Pons (tissue), 1 donor: ENCODE results near the gene WDR1.
A peak's percentile ranks its signal among the peaks of the same experiment; 100 is the strongest.

Experiments used
- DNase-seq: peaks from one replicate; pipeline ENCODE4 v3.0.0-alpha.2; 2016; ENCODE audit warnings: low spot score

WDR1 gene

DNA sequence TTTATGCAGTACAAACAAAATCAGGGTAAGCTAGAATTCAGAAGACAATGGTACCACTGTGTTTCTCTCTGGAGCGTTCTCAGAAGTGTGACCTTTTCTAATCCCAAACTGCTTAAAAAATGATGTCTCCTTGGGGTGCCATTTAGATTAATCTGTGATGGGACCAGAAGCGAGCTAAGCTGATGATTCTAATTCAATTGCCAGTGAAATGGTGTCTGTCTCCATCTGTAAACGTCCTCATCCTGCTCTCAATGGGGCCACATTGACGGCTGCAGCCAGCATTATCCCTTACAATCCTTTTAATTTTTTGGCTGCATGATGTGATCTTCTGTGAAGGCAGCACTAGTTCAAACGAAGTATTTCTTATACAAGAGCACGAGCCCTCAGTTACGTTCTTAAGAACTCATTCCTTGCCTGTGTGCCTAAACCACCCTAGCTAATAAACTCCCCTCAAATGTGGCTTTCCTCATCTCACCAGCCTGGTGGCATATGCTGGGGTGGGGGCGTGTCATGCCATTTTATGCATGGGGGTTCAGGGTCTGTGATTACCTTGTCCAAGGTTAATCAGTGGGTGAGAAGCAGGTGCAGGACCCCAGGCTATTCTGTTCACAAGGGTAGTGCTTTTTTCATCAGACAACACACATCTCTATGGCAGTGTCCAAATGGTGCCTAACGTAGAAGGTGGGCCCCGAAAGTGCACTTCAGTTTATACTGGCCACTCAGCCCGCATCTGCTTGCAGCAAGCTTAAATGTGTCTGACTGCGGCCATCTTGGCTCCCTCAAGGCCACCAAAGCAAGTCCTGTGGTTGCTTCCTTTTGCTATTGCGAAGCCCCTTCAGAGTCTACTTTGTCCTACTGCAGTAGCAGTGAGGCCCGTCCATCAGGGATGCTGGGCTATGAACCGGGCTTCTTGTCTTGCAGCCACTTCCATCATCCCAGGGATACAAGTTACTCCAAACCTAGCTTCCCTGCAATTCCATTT, 49.6 kb downstream of the WDR1 start:
- peak; percentile 40 for DNase-seq

GRCh38 chr4:10066206-10066605, 50.4 kb downstream of the WDR1 start:
- no peak for DNase-seq

- peak; percentile 92 for DNase-seq
Measured at GRCh38 chr4:10063544-10064300, 52.9 kb downstream of the WDR1 start.

DNA sequence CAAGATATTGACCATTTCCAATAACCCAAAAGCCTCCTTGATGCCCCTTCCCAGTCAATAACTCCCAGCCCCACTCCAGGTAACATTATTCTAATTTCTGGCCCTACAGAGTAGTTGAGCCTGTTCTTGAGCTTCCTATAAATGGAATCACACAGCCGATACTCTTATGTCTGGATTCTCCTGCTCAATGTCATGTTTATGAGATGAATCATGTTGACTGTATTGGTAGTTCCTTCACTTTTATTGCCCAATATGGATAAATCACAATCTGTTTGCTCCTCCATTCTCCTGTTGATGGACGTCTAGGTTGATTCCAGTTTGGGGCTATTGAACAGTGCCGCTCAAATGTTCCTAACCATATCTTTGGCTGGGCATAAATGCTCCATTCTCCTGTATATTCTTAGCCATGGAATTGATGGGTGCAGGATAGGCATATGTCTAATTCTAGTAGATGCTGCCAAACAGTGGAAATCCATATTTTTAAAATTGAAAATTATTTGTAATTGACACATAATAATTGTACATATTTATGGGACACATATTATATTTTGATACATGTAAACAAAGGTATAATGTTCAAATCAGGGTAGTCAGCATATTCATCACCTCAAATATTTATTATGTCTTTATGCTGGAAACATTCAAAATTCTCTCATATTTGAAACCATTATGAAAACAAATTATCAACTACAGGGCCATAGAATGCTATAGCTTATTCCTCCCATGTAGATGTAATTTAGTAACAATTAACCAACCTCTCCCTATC, 54.8 kb downstream of the WDR1 start:
- DNase-seq = no peak

GRCh38 chr4:10058371-10058770, 58.2 kb downstream of the WDR1 start:
- no peak for DNase-seq

DNA sequence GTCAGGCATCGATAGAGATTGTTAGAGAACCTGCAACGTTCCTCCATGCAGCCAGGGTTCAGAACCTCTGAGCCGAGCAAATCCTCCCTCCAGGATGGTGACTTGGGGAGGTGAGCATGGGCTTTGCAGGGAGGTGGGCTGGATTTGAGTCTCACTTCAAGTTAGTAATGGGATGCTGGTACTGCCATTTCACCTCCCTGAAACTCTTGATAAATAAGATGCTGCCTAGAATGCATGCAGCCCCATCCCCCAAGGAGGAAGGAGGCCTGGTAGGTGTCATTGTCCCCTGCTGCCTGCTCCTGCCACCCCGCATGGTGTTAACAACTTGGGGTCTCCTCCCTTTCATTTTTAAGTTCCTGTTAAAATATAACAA, 59.6 kb downstream of the WDR1 start:
- no peak for DNase-seq

DNA sequence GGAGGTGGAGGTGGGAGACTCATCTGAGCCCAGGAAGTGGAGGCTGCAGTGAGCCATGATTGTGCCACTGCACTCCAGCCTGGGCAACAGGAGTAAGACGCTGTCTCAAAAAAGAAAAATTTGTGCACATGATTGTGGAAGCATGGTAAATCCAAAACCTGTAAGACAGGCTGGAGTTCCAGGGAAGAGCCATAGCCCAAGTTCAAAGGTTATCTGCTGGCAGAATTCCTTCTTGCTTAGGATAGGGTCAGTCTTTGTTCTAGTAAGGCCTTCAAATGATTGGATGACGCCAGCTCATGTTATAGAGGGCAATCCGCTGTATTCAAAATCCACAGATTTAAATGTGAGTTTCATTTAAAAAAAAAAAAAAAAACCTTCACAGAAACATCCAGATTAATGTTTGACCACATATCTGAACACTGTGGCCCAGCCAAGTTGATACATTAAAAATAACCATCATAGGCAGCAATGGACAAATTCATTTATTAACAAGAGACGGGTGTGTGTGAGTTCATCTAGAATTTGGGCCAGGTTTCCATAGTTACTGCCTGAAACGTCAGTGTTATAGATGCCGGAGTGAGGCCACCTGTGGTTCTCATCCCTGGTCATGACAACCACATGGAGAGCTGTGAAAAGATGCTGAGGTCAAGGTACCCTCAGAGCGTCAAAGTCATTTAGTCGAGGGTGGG, 60.1 kb downstream of the WDR1 start:
- no peak for DNase-seq

GRCh38 chr4:10055871-10056270, 60.7 kb downstream of the WDR1 start:
- no peak for DNase-seq

- no peak for DNase-seq
Measured at GRCh38 chr4:10054571-10055041, 62.0 kb downstream of the WDR1 start.

DNA sequence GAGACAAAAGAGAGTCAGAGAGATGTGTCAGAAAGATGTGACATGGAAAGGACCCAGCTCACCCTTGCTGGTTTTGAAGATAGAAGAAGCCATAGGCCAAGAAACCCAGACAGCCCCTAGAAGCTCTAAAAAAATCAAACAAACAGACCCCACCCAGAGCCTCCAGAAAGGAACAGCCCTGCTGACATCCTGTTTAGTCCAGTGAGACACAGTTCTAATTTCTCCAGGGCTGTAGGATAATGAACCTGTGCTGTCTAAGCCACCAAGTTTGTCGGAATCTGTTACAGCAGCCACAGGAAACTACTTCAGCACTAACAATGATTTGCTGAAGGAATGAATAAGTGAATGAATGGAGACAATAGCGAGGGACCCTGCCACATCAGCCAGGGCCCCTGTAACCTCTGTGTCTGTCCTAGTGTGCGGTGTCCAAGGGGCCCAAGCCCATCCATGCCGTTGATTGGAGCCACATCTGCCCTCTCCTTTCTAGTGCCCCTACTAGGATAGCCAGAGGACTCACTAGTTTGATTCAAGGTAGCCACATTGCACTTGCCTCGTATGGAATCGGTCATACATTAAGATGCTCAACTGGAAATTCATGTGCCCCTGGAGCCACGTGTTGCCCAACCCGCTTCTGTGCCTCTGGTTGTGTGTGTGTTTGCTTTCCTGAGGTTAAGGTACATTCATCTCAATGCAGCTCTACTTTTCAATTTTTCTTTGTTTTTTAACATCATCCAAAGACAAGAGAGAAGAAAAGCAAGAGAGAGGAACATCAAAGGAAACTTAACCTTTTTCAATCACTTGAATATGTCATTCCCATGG, 62.8 kb downstream of the WDR1 start:
- DNase-seq = no peak

DNA sequence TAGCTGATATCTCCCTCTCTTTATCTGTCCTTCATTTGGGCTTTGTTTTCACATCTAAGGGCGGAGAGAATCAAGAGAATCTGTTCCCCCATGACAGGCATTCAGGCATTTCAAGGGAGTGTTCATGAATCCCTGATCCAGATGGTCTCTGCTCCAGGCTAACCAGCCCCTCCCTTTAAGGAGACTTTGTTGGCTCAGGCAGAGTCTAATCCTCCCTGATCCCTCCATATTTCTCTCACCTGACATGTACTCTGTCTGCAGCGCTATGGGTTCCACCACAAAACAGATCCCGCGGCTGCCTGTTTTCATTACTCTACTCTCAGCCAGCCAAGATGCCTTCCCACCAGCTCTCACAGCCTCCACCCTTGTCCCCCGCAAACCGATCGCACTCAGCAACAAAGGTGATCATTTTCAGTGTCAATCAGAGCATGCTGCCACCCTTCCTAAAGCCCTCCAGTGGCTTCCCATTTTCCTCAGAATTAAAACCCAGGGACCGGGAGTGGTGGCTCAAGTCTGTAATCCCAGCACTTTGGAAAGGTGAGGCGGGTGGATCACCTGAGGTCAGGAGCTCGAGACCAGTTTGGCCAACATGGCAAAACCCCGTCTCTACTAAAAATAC, 65.0 kb downstream of the WDR1 start:
- DNase-seq = no peak

GRCh38 chr4:10050721-10051120, 65.9 kb downstream of the WDR1 start:
- DNase-seq = no peak

- DNase-seq = no peak
Measured at GRCh38 chr4:10050261-10050661, 66.3 kb downstream of the WDR1 start.

DNA sequence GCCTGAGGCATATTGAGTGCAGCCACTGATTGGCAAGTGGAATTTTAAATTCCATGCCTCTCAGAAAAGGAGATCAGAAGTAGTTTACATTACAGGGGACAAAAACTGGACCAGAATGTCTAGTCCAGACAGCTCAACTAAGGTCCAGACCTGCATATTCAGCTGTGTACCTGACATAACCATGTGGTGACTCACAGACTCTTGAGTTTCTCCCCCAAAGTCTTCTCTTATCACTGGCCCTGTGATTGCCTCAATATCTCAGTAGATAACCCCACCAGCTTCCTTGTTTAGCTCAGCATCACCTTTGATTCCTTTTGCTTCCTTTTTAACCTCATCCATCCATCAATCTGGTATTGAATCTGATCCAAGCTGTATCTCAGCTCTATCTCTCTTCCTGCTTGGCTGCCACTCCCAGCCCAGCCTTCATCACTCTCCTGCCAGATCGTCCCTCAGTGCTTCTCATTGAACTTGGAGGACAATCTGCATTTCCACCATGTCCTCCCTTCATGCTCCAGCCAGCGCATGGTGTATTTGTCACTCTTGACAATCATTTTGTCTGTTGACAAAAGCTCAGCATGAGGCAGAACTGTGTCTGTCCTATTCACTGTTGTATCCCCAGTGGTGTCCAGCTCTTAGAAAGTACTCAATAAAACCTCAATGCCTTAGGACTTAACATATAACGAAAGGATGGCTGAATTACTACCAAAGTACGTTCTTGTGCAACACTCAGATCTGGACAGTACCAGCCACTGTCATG, 67.5 kb downstream of the WDR1 start:
- no peak for DNase-seq

DNA sequence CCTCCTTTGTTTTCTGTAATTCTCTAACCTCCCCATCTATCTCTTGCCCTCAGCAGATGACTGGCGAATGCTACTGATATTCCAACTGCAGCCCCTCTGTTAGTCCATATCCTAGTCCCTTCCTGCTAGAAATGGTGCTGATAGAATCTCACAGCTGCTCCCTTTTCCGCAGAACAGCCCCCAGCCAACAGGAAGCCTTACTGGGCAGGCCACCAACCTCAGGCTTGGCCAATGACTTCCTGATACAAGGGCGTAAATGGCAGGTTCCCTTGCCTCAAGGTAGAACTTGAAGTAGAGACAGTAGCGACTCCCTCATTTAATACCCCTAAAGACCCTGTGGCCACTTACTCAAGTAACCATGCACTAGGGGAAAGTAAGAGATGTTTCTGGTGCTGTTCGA, 68.6 kb downstream of the WDR1 start:
- no peak for DNase-seq

DNA sequence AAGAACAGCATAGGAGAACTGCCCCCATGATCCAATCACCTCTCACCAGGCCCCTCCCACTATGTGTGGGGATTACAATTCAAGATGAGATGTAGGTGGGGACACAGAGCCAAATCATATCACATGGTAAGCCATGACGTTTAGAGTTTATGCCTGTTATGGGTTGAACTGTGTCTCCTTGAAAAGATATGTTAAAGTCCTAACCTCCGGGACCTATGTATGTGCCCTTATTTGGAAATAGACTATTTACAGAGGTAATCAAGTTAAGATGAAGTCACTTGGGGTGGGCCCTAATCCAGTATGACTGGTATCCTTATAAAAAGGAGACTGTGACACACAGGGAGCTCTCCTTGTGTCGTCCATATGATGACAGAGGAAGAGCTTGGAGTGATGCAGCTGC, 70.1 kb downstream of the WDR1 start:
- DNase-seq = no peak

DNA sequence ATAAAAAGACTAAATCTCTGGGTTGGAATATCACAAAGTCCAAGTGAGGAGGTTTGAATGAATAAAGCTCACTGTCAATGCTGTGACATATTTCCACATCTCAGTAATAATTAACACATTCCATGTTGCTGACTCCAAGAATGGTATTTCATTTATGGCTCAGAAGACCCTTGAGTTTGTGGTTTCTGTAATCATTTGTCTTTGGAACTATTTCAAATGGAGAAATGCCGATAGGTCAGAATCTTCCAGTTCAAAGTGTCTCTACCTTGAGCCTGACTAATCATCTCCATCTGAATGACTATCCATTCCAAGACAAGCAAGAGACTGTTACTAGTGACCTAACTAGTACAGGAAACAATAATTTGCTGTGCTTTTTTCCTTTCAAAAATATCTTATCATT, 71.1 kb downstream of the WDR1 start:
- no peak for DNase-seq

DNA sequence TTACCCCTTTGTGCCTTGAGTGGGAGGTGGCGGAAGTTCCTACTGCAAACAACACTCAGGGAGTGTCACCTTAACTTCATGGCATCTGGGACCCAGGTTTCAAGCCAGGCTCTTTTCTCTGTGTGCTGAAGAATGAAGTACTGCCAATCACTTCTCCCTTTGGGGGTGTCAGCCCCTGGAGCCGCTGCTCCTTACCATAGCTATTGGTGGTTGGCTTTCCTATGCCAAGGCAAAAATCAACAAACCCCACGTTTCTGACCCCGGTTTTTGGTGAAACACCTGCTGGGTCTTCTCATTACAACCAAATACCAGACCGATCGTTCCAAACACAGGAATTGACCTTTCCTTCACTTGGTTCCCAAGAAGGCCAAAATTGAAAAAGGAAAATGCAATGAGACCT, 75.6 kb downstream of the WDR1 start:
- DNase-seq = no peak

- DNase-seq = no peak
Measured at GRCh38 chr4:10040049-10040892, 76.3 kb downstream of the WDR1 start.
